HepG2 (cell line): Measurements from ENCODE around the gene ANKRD11. TPM values are rescaled to one million over a fixed set of nuclear protein-coding genes. Genes with fewer than 3 reads are reported as not detected.

Source experiments
- CCDC6 ChIP-seq: sonication (generic); formaldehyde crosslinking; IDR thresholded peaks from 2 replicates; pipeline ENCODE4 v1.8.1; 2022; ENCODE audit warnings: mild to moderate bottlenecking, missing genetic modification reagents, moderate library complexity
- CENPT ChIP-seq: sonication (generic); formaldehyde crosslinking; IDR thresholded peaks from 2 replicates; pipeline ENCODE4 v1.8.0; 2022; ENCODE audit warnings: low read depth, mild to moderate bottlenecking, moderate library complexity, missing genetic modification reagents
- ISL2 ChIP-seq: sonication (generic); formaldehyde crosslinking; IDR thresholded peaks from 2 replicates; pipeline ENCODE4 v1.5.0; 2020; ENCODE audit warnings: missing genetic modification reagents
- MTF1 ChIP-seq: sonication (generic); formaldehyde crosslinking; IDR thresholded peaks from 2 replicates; pipeline ENCODE4 v1.5.0; 2020; ENCODE audit warnings: missing genetic modification reagents
- POLR2A ChIP-seq, 2 experiments: IDR thresholded peaks; 2 replicates each; pipeline ENCODE4 v1.6.1; 2011; ENCODE audit warnings: low read depth in 2 of 2, low read length in 2 of 2, mild to moderate bottlenecking in 1 of 2, moderate library complexity in 1 of 2; ENCODE audit not compliant: insufficient read depth in 1 of 2
- SALL1 ChIP-seq: sonication (generic); formaldehyde crosslinking; IDR thresholded peaks from 2 replicates; pipeline ENCODE4 v1.8.0; 2022; ENCODE audit warnings: mild to moderate bottlenecking, missing genetic modification reagents
- SOX13 ChIP-seq, 3 experiments: fragments of 450-650 bp in 1 of 3; sonication (generic) in 1 of 3; formaldehyde crosslinking in 1 of 3; IDR thresholded peaks in 2 of 3; conservative IDR thresholded peaks in 1 of 3; 2 replicates each; pipeline versions ENCODE4 v1.5.0 to v1.6.1; 2016 to 2020; ENCODE audit warnings: antibody characterized with exemption in 1 of 3, mild to moderate bottlenecking in 1 of 3, missing compliant biosample characterization in 1 of 3, missing genetic modification reagents in 1 of 3, moderate library complexity in 1 of 3
- SRF ChIP-seq: IDR thresholded peaks from 2 replicates; pipeline ENCODE4 v1.6.1; 2011; ENCODE audit warnings: mild to moderate bottlenecking, low read depth, low read length, moderate library complexity
- TOPORS ChIP-seq: sonication (generic); formaldehyde crosslinking; IDR thresholded peaks from 2 replicates; pipeline ENCODE4 v1.8.0; 2023; ENCODE audit warnings: mild to moderate bottlenecking, missing genetic modification reagents
- TP53 ChIP-seq: sonication (generic); formaldehyde crosslinking; conservative IDR thresholded peaks from 2 replicates; pipeline ENCODE4 v1.4.0; 2020; ENCODE audit warnings: missing genetic modification reagents
- ZFP36L2 ChIP-seq: sonication (generic); formaldehyde crosslinking; IDR thresholded peaks from 2 replicates; pipeline ENCODE4 v1.4.0; 2020; ENCODE audit warnings: missing genetic modification reagents
- ZKSCAN1 ChIP-seq: fragments of 150-350 bp; IDR thresholded peaks from 2 replicates; pipeline ENCODE4 v1.6.1; 2014; ENCODE audit warnings: low read length
- ZNF296 ChIP-seq: sonication (generic); formaldehyde crosslinking; conservative IDR thresholded peaks from 2 replicates; pipeline ENCODE4 v1.5.0; 2020; ENCODE audit warnings: mild to moderate bottlenecking, missing genetic modification reagents
- ZNF441 ChIP-seq: sonication (generic); formaldehyde crosslinking; IDR thresholded peaks from 2 replicates; pipeline ENCODE4 v1.7.0; 2021; ENCODE audit warnings: missing genetic modification reagents, borderline replicate concordance
- ZNF878 ChIP-seq: sonication (generic); formaldehyde crosslinking; IDR thresholded peaks from 2 replicates; pipeline ENCODE4 v1.8.1; 2023; ENCODE audit warnings: mild to moderate bottlenecking, missing genetic modification reagents, moderate library complexity
- ZNF891 ChIP-seq: sonication (generic); formaldehyde crosslinking; IDR thresholded peaks from 2 replicates; pipeline ENCODE4 v1.5.0; 2020; ENCODE audit warnings: mild to moderate bottlenecking, missing genetic modification reagents
- polyA plus RNA-seq, 8 experiments: library from polyadenylated mRNA; depleted of rRNA in 3 of 8; stranded (reverse) in 7 of 8; unstranded in 1 of 8; fragments of >200 nt; fragmentation: Illumina TruSeq in 4 of 8; extraction: Trizol in 4 of 8; gene quantifications; 2 replicates each; pipeline versions ENCODE4 v1.2.1 to v1.2.3, GENCODE V29; 2011 to 2016; ENCODE audit warnings: low read depth in 4 of 8, missing spikeins in 1 of 8, mixed read lengths in 1 of 8; ENCODE audit not compliant: insufficient read depth in 1 of 8
- total RNA-seq, 5 experiments: library from RNA; depleted of rRNA; stranded (reverse); fragments of >200 nt; fragmentation: Illumina TruSeq; extraction: Trizol; gene quantifications; 2 replicates each; pipeline ENCODE4 v1.2.3, GENCODE V29; 2016; ENCODE audit warnings: low read depth in 1 of 5
- TF ChIP-seq, protein P1 (sequence below): sonication (generic); formaldehyde crosslinking; IDR thresholded peaks from 2 replicates; pipeline ENCODE4 v1.9.0; 2021; ENCODE audit warnings: missing genetic modification reagents, mild to moderate bottlenecking, borderline replicate concordance
- TF ChIP-seq, protein P2 (sequence below): sonication (generic); formaldehyde crosslinking; IDR thresholded peaks from 2 replicates; pipeline ENCODE4 v1.4.0; 2020; ENCODE audit warnings: missing genetic modification reagents; ENCODE audit errors: not compliant biosample characterization
- TF ChIP-seq, protein P3 (sequence below), 2 experiments: sonication (generic) in 1 of 2; formaldehyde crosslinking in 1 of 2; IDR thresholded peaks; 2 replicates each; pipeline versions ENCODE4 v1.6.1 to v1.9.0; 2014 to 2022; ENCODE audit warnings: antibody characterized with exemption in 1 of 2, borderline replicate concordance in 1 of 2, inconsistent platforms in 1 of 2, low read depth in 1 of 2, missing genetic modification reagents in 1 of 2
- TF ChIP-seq, protein P4 (sequence below): sonication (generic); formaldehyde crosslinking; IDR thresholded peaks from 2 replicates; pipeline ENCODE4 v1.8.1; 2023; ENCODE audit warnings: missing genetic modification reagents, mild to moderate bottlenecking, borderline replicate concordance

The ANKRD11 gene
- total and polyA plus RNA-seq, 2 of the 13 experiments (the other 11 are each of a cell fraction or from before 2014, with no cell fraction given): 21.4 to 38.4 TPM

DNA sequence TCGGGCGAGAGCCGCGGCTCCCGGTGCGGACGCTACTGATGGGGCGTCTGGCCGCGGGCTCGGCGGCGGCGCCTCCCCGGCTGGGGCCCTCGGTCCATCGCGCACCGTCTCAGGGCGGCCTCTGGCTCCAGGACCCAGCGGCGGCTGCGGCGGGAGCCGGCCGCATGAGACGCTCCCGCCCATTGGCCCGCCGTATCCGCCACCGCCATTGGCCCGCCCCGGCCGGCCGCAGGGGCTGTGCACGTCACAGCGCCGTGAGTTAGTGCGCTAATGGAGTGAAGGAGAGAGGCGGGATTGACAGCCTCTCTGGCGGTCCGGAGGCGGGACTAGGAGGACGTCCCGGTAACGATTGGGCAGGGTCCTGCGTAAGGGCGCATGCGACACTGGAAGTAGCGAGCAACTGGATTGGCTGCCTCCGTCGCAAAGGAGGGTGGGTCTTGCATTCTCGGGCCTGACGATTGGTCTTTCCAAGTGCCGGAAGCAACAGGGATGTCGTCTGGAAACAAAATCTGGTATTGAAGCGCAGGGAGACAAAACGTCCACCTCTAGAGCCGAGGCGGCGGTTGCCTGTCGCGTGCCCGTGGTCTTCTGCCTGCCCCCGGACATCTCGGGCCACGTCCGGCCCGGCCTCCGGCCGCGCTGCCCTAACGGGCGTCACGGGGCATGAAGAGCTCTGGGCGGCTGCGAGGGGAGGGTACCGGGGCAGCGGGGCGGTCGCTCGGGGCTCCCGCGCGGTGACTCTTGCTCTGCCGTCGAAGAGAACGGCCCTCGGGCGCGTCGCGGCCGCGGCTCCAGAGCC, at the start of gene ANKRD11 (continued):
- peak; percentile 53; the same call in 1 of the 2 replicates for TF ChIP-seq ZNF891 (CRISPR knock-in tag)
- TF ChIP-seq, protein P1, sequence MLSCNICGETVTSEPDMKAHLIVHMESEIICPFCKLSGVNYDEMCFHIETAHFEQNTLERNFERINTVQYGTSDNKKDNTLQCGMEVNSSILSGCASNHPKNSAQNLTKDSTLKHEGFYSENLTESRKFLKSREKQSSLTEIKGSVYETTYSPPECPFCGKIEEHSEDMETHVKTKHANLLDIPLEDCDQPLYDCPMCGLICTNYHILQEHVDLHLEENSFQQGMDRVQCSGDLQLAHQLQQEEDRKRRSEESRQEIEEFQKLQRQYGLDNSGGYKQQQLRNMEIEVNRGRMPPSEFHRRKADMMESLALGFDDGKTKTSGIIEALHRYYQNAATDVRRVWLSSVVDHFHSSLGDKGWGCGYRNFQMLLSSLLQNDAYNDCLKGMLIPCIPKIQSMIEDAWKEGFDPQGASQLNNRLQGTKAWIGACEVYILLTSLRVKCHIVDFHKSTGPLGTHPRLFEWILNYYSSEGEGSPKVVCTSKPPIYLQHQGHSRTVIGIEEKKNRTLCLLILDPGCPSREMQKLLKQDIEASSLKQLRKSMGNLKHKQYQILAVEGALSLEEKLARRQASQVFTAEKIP (CRISPR knock-in tag): no peak
- TF ChIP-seq, protein P2, sequence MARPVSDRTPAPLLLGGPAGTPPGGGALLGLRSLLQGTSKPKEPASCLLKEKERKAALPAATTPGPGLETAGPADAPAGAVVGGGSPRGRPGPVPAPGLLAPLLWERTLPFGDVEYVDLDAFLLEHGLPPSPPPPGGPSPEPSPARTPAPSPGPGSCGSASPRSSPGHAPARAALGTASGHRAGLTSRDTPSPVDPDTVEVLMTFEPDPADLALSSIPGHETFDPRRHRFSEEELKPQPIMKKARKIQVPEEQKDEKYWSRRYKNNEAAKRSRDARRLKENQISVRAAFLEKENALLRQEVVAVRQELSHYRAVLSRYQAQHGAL (CRISPR knock-in tag): peak; percentile 40
- peak; percentile 56; the same call in 1 of the 2 replicates for TF ChIP-seq CCDC6 (CRISPR knock-in tag)
- TF ChIP-seq ZNF441 (CRISPR knock-in tag): no peak
- TF ChIP-seq ZNF296 (CRISPR knock-in tag): 0 out of 2 replicates have a peak, but pooled peaks have one; percentile 33
- TF ChIP-seq ZFP36L2: no peak
- TF ChIP-seq POLR2A (IDR thresholded peaks at IDR 0.05; ENCODE audit: insufficient read depth in 1 of 2, low read depth in 2 of 2, low read length in 2 of 2): peak; percentile 91 to 93
- peak; percentile 84 for TF ChIP-seq MTF1 (CRISPR knock-in tag)
- no peak for TF ChIP-seq CENPT (CRISPR knock-in tag)
- TF ChIP-seq, protein P3, sequence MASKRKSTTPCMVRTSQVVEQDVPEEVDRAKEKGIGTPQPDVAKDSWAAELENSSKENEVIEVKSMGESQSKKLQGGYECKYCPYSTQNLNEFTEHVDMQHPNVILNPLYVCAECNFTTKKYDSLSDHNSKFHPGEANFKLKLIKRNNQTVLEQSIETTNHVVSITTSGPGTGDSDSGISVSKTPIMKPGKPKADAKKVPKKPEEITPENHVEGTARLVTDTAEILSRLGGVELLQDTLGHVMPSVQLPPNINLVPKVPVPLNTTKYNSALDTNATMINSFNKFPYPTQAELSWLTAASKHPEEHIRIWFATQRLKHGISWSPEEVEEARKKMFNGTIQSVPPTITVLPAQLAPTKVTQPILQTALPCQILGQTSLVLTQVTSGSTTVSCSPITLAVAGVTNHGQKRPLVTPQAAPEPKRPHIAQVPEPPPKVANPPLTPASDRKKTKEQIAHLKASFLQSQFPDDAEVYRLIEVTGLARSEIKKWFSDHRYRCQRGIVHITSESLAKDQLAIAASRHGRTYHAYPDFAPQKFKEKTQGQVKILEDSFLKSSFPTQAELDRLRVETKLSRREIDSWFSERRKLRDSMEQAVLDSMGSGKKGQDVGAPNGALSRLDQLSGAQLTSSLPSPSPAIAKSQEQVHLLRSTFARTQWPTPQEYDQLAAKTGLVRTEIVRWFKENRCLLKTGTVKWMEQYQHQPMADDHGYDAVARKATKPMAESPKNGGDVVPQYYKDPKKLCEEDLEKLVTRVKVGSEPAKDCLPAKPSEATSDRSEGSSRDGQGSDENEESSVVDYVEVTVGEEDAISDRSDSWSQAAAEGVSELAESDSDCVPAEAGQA (IDR thresholded peaks at IDR 0.05; ENCODE audit: low read depth): peak; percentile 82; the same call in 1 of the 2 replicates
- TF ChIP-seq, protein P3 (CRISPR knock-in tag; IDR thresholded peaks at IDR 0.05; ENCODE audit: borderline replicate concordance): 0 out of 2 replicates have a peak, but pooled peaks have one; percentile 70
- peak; percentile 50; the same call in 1 of the 2 replicates for TF ChIP-seq ZNF878 (CRISPR knock-in tag)
- no peak for TF ChIP-seq SOX13 (IDR thresholded peaks at IDR 0.05)
- TF ChIP-seq SOX13 (CRISPR knock-in tag; conservative IDR thresholded peaks at IDR 0.05 in 1 of 2, IDR thresholded peaks at IDR 0.05 in 1 of 2): peak in 1 of 2 experiments; percentile 16; a peak in 1 of 4 replicates
- TF ChIP-seq ZKSCAN1: no peak
- TF ChIP-seq ISL2: peak; percentile 4; the same call in 1 of the 2 replicates
- TF ChIP-seq, protein P4, sequence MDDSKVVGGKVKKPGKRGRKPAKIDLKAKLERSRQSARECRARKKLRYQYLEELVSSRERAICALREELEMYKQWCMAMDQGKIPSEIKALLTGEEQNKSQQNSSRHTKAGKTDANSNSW (CRISPR knock-in tag): no peak
- TF ChIP-seq TP53: no peak; the same call in 1 of the 2 replicates
- no peak for TF ChIP-seq SRF
- peak; percentile 72 for TF ChIP-seq SALL1 (CRISPR knock-in tag)
- peak; percentile 55; the same call in 1 of the 2 replicates for TF ChIP-seq TOPORS (CRISPR knock-in tag)
